HG03045 (cell line): Measurements from ENCODE around the gene COL4A2.

Experiments
- ATAC-seq: cut with Tn5 transposase; IDR thresholded peaks from one replicate; pipeline ENCODE4 v1.9.1; 2021; ENCODE audit warnings: mild to moderate bottlenecking, moderate library complexity; ENCODE audit not compliant: unreplicated experiment

COL4A2 gene

DNA sequence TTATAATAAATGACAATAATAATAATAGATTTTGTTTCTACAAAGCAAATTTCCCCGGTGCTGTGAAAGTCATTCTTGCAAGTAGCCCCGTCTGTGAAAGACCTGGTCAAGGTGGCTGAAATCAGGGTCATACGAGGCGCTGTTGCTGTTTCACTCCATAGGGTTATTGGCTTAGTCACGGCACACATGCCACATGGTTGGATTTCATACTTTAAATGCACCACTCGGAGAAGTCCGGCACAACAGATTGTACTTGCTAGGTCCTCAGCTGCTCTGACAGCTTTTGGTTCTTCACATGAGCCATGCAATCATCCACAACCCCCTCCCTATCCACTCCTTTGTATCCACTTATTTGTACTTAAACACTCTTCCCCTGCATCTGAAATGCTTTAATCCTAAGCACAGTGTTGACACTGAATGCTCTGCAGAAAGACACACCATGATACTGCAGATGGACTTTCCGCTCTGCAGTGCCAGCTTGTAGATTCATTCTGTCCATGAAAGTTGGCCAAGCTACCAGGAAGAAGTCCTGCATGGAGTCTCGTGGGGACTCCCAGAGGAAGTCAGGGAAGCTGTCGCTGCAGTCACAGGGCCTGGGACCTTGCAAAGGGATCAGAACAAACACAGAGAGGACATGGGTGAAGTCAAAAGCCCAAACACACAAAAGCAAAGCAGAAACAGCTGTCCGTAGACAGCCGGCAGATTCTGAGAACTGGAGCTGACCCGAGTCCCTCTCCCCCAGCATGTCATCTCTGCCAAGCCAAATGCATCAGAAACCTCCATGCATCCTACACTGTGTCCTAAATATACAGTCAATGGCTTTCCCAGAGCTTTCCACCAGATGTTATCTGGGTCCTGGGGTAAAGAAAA lies 124.6 kb downstream of the COL4A2 start:
- no peak for ATAC-seq

DNA sequence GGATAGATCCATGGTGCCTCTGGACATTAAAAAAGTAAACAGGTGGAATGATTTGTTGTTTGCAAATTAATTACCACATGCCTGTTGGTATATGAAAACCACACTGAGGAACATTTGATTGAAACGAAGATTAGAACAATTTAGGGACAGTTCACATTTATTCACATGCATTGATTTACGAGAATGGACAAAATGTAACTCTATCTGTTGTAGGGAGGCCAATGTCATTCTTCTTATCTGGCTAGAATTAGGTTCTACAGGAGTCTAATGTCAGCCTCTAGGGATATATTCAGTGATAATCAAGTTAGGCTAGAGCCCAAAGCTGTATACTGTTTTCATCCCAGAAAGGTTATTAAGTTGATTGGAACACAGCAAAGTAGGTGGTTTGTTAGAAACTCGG lies 125.4 kb downstream of the COL4A2 start:
- no peak for ATAC-seq

- no peak for ATAC-seq
Measured at GRCh38 chr13:110433014-110433413, 125.9 kb downstream of the COL4A2 start.

GRCh38 chr13:110434629-110435028 lies 127.5 kb downstream of the COL4A2 start:
- ATAC-seq: no peak

- no peak for ATAC-seq
Measured at GRCh38 chr13:110435331-110435730, 128.2 kb downstream of the COL4A2 start.

DNA sequence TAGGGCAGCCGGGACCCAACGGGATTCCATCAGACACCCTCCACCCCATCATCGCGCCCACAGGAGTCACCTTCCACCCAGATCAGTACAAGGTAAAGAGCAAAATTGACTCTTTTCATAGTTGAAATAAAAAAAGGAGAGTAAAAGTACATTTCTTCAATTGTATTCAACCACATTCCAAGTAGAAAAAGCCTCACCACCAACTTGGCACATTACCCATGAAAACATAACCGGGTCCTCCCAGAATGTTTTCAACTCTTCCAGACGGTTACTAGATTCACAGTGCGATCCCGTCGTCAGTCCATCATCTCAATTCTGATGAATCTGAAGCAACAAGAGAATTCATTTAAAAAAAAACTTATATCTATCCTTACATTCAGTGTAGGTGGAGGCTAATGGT lies 129.2 kb downstream of the COL4A2 start:
- no peak for ATAC-seq

DNA sequence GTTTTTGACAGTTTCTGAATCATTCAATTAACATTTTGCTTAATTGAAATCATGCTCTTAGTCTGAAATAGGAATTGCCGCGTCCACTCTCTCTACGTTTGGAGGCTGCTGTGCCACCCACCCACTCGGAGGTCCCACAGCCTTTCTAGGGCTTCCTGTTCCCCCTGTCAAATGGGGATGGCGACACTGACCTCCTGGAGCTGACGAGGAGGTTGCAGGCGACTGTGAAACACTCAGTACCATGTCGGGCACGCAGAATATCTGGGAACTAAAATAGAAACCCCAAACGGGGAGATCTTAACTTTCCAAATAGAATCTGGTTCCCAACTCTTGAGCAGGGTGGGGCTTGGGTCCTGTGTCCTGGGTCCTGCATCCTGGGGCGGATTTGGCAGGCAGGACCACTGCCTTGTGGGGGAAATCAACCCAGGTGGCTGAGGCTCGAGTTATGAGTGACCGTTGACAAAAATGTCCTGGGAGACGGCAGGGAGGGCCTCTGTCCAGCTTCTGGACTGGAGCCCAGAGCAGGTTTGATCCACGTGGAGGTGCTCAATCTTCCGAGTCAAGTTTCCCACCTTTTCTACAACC lies 129.8 kb downstream of the COL4A2 start:
- ATAC-seq: no peak

GRCh38 chr13:110438211-110438610 lies 131.1 kb downstream of the COL4A2 start:
- no peak for ATAC-seq

DNA sequence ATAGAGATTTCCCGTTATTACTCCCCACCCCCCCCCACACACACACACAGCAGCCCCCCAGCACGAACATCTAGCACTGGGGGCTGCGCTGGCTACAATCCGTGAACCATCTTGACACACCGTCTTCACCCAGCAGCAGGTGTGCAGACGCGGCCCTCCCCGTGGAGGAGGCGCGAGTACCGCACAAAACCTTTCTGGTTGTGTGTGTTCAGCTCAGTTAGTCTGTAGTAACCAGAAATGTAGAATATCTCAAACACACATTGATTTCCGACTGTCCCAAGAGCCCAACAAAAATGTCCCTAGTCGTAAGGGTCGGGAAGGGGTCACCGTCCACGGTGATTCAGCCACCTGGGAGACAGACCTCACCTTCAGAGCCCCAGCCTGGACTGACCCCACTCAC lies 131.7 kb downstream of the COL4A2 start:
- ATAC-seq: no peak

- ATAC-seq: no peak
Measured at GRCh38 chr13:110440946-110441731, 134.1 kb downstream of the COL4A2 start.

GRCh38 chr13:110442930-110443621 lies 136.0 kb downstream of the COL4A2 start:
- ATAC-seq: no peak

DNA sequence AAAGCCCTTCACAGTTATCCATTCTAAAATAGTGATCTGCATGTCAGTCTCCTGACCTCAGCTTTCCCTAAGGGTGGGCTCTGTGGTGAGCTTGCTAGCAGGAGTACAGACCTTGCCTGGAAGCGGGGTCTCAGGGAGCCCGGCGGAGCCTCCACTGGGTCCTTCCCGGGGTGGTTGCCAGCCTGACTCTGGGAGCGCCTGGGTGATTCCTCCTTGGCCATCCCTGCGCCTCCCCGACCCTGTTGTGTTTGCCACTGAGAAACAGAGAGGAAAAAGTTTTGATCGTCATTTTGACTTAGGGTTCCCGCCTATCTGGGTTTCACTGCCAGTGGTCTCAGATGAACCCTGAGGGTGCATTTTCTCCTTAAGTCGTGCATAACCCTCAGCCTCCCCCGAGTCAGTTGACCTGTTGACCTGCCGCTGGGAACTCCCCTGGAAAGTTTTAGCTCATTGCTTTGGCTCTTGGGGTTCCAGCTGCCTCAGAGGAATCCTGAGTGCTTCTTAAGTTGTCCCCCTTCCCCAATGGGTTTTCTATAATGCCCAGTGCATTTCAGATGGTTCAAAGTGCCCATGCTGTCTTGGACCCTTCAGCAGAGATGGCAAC lies 136.6 kb downstream of the COL4A2 start:
- ATAC-seq: peak; percentile 26

GRCh38 chr13:110444226-110444653 lies 137.2 kb downstream of the COL4A2 start:
- ATAC-seq: peak; percentile 45

GRCh38 chr13:110445183-110445582 lies 138.1 kb downstream of the COL4A2 start:
- peak; percentile 42 for ATAC-seq

- ATAC-seq: no peak
Measured at GRCh38 chr13:110445722-110446574, 138.9 kb downstream of the COL4A2 start.

DNA sequence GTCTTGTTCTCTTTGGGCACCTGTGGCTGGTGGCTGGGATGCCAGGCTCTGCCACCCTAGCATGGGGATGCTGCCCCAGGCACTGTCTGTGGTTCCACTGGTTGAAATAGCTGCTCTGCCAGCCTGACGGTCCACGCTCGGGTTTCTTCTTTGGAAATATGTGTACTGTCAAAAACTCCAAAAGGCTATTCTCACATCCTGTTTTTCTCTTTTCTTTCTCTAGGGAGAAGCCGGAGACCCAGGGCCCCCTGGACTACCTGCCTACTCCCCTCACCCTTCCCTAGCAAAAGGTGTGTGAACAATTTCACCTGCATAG lies 139.4 kb downstream of the COL4A2 start:
- no peak for ATAC-seq

DNA sequence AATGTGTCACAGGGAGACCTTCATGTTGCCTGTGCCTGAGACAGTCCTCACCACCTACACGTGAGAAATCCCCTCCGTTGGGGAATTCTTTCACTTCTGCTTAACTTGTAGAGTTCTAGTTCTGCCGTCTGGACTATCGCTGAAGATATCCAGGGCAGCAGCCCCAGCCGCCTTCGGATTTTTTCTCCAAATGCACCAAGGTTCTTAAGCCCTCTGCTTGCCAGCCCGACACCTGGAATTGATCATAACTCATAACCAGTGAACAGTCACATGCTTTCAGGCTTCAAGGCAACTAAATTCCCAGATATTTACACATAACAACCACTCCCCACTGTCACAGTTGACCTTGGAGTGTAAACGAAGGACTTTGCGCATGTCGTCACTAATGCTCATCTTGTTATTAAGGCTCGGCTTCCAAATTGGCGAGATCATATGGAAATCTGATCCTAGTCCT lies 140.0 kb downstream of the COL4A2 start:
- peak; percentile 42 for ATAC-seq

- no peak for ATAC-seq
Measured at GRCh38 chr13:110447801-110448200, 140.7 kb downstream of the COL4A2 start.

GRCh38 chr13:110448230-110448629 lies 141.1 kb downstream of the COL4A2 start:
- ATAC-seq: no peak

DNA sequence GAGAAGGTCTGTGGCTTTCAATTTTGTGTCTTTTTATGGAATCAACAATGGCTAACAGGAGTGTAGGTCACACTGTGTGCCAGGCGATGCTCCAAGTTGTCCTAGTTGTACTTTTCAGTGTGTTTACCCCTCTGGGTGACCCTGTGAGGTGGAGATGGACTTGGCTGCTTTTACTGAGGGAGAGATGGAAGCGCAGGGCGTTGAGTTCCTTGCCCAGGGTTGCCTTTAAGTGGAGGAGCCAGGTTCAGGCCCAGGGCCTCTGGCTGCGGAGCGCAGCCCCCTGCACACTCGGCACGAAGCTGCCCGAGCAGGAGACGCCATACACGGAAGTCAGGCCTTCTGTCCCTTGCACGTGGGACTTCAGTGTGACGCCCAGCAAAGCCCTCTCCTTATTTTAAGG lies 141.6 kb downstream of the COL4A2 start:
- ATAC-seq: no peak
